SK-N-SH (cell line): Measurements from ENCODE around the gene PRRG3. TPM values are rescaled to one million over a fixed set of nuclear protein-coding genes. Genes with fewer than 3 reads are reported as not detected.

Source experiments
- CTCF ChIA-PET: fragments of 300-600, 350-600 bp; formaldehyde crosslinking; extraction: SDS; loops from one replicate; lab custom pipeline; 2021; lab: Yijun Ruan, JAX
- POLR2A ChIA-PET: fragments of 350-600 bp; sonication (Branson Sonifier 250); formaldehyde crosslinking; extraction: SDS; loops from one replicate; lab custom pipeline; 2020; ENCODE audit warnings: antibody characterized with exemption, inconsistent platforms; lab: Yijun Ruan, JAX
- DNase-seq: peaks from one replicate; pipeline ENCODE4 v3.0.0; 2012
- H2AFZ ChIP-seq: fragments of 200-600 bp; sonication (generic); 2 replicates; pipeline ENCODE4 v1.8.1; 2016; ENCODE audit warnings: antibody characterized with exemption, mild to moderate bottlenecking, low read depth
- H3F3A ChIP-seq: fragments of 200-600 bp; sonication (generic); replicated peaks from 2 replicates; pipeline ENCODE3; 2016; ENCODE audit warnings: antibody characterized with exemption, mild to moderate bottlenecking; ENCODE audit not compliant: insufficient read depth
- H3K27ac ChIP-seq, 2 experiments: fragments of 200-500 bp in 1 of 2; fragments of 200-600 bp in 1 of 2; sonication (Bioruptor generic) in 1 of 2; sonication (generic), shearing (Covaris generic) in 1 of 2; 2 replicates each; pipeline versions ENCODE4 v1.5.1 to v1.6.1; 2014 to 2016; ENCODE audit warnings: low read depth in 2 of 2, inconsistent platforms in 1 of 2, low read length in 1 of 2, mild to moderate bottlenecking in 1 of 2, mixed read lengths in 1 of 2
- H3K27me3 ChIP-seq: fragments of 200-600 bp; sonication (generic), shearing (Covaris generic); 2 replicates; pipeline ENCODE4 v1.6.1; 2016; ENCODE audit warnings: mixed run types; ENCODE audit not compliant: insufficient read depth
- H3K36me3 ChIP-seq, 2 experiments: fragments of 200-500 bp in 1 of 2; fragments of 200-600 bp in 1 of 2; sonication (Bioruptor generic) in 1 of 2; sonication (generic) in 1 of 2; replicated peaks in 1 of 2; 2 replicates each; pipeline versions ENCODE3 to v1.5.1; 2014 to 2016; ENCODE audit warnings: low read length in 1 of 2, mild to moderate bottlenecking in 1 of 2; ENCODE audit not compliant: insufficient read depth in 2 of 2, control insufficient read depth in 1 of 2
- H3K4me1 ChIP-seq, 2 experiments: fragments of 200-500 bp in 1 of 2; fragments of 200-600 bp in 1 of 2; sonication (Bioruptor generic) in 1 of 2; sonication (generic), shearing (Covaris generic) in 1 of 2; 2 replicates each; pipeline versions ENCODE4 v1.5.1 to v1.6.1; 2014 to 2016; ENCODE audit warnings: low read depth in 1 of 2, low read length in 1 of 2, mixed run types in 1 of 2; ENCODE audit not compliant: insufficient read depth in 2 of 2, control insufficient read depth in 1 of 2
- H3K4me2 ChIP-seq: fragments of 200-600 bp; sonication (generic), shearing (Covaris generic); 2 replicates; pipeline ENCODE4 v1.6.1; 2017; ENCODE audit warnings: mixed run types
- H3K4me3 ChIP-seq, 2 experiments: fragments of 200-500 bp in 1 of 2; fragments of 200-600 bp in 1 of 2; sonication (Bioruptor generic) in 1 of 2; sonication (generic), shearing (Covaris generic) in 1 of 2; 2 replicates each; pipeline versions ENCODE4 v1.5.1 to v1.8.1; 2014 to 2016; ENCODE audit warnings: low read depth in 2 of 2, inconsistent platforms in 1 of 2, low read length in 1 of 2, mild to moderate bottlenecking in 1 of 2, mixed read lengths in 1 of 2, moderate library complexity in 1 of 2
- H3K79me2 ChIP-seq: fragments of 200-600 bp; sonication (generic); 2 replicates; pipeline ENCODE4 v1.8.1; 2017; ENCODE audit warnings: mild to moderate bottlenecking; ENCODE audit not compliant: insufficient read depth
- H3K9ac ChIP-seq: fragments of 200-600 bp; sonication (generic); 2 replicates; pipeline ENCODE4 v1.6.1; 2017; ENCODE audit warnings: mixed run types
- H3K9me2 ChIP-seq: fragments of 200-600 bp; sonication (generic); 2 replicates; pipeline ENCODE4 v1.6.1; 2017; ENCODE audit warnings: mixed run types
- H3K9me3 ChIP-seq: fragments of 200-600 bp; sonication (generic); 2 replicates; pipeline ENCODE4 v1.6.1; 2017; ENCODE audit warnings: mixed run types, mild to moderate bottlenecking, moderate library complexity
- H4K20me1 ChIP-seq: fragments of 200-600 bp; sonication (generic); 2 replicates; pipeline ENCODE4 v1.6.1; 2017; ENCODE audit warnings: mild to moderate bottlenecking, mixed run types; ENCODE audit not compliant: insufficient read depth
- FOSL2 ChIP-seq: IDR thresholded peaks from 2 replicates; pipeline ENCODE4 v1.4.0; 2012; ENCODE audit warnings: low read depth, mild to moderate bottlenecking, moderate library complexity, borderline replicate concordance
- MAX ChIP-seq: IDR thresholded peaks from 2 replicates; pipeline ENCODE4 v1.4.0; 2012; ENCODE audit warnings: low read depth
- MXI1 ChIP-seq: IDR thresholded peaks from 2 replicates; pipeline ENCODE4 v1.6.1; 2012; ENCODE audit warnings: mild to moderate bottlenecking, low read depth, low read length, improper control_type of control experiment
- NFIC ChIP-seq: IDR thresholded peaks from 2 replicates; pipeline ENCODE4 v1.4.0; 2012; ENCODE audit warnings: borderline replicate concordance
- POLR2AphosphoS5 ChIP-seq: IDR thresholded peaks from 2 replicates; pipeline ENCODE4 v1.6.1; 2012; ENCODE audit warnings: low read depth, low read length
- RAD21 ChIP-seq: IDR thresholded peaks from 2 replicates; pipeline ENCODE4 v1.6.1; 2012; ENCODE audit warnings: mild to moderate bottlenecking, low read length
- RCOR1 ChIP-seq: fragments of 150-350 bp; IDR thresholded peaks from 2 replicates; pipeline ENCODE4 v1.6.1; 2017; ENCODE audit warnings: antibody characterized with exemption, low read length
- RXRA ChIP-seq: IDR thresholded peaks from 2 replicates; pipeline ENCODE4 v1.4.0; 2012; ENCODE audit warnings: low read depth, mild to moderate bottlenecking, borderline replicate concordance
- SMC3 ChIP-seq: IDR thresholded peaks from 2 replicates; pipeline ENCODE4 v1.6.1; 2012; ENCODE audit warnings: low read depth, low read length, improper control_type of control experiment
- TAF1 ChIP-seq: IDR thresholded peaks from 2 replicates; pipeline ENCODE4 v1.6.1; 2012; ENCODE audit warnings: low read depth, mild to moderate bottlenecking, low read length, moderate library complexity, borderline replicate concordance
- TEAD4 ChIP-seq: IDR thresholded peaks from 2 replicates; pipeline ENCODE4 v1.4.0; 2012; ENCODE audit warnings: mild to moderate bottlenecking, borderline replicate concordance; ENCODE audit not compliant: insufficient read depth
- USF1 ChIP-seq: IDR thresholded peaks from 2 replicates; pipeline ENCODE4 v1.4.0; 2012; ENCODE audit warnings: low read depth, borderline replicate concordance
- YY1 ChIP-seq: IDR thresholded peaks from 2 replicates; pipeline ENCODE4 v1.4.0; 2012; ENCODE audit warnings: low read depth, mild to moderate bottlenecking
- WGBS: methylation state at CpG from one replicate; pipeline ENCODE4 v1.1.6; 2017; ENCODE audit warnings: low lambda C conversion rate; 5-methylcytosine and 5-hydroxymethylcytosine counted together
- polyA plus RNA-seq, 3 experiments: library from polyadenylated mRNA; depleted of rRNA; stranded (reverse); fragments of >200 nt; gene quantifications; 2 replicates each; pipeline ENCODE4 v1.2.3, GENCODE V29; 2012
- TF ChIP-seq, protein P1 (sequence below): fragments of 150-350 bp; IDR thresholded peaks from 2 replicates; pipeline ENCODE4 v1.6.1; 2017; ENCODE audit warnings: antibody characterized with exemption, low read length, low read depth, borderline replicate concordance
- TF ChIP-seq, protein P2 (sequence below): fragments of 150-350 bp; IDR thresholded peaks from 2 replicates; pipeline ENCODE4 v1.6.1; 2016; ENCODE audit warnings: mild to moderate bottlenecking, low read depth, low read length
- TF ChIP-seq, protein P3 (sequence below): IDR thresholded peaks from 2 replicates; pipeline ENCODE4; 2012

Gene PRRG3
- polyA plus RNA-seq, 1 of the 3 experiments (the other 2 are of a cell fraction): not detected

GRCh38 chrX:151753313-151754046 lies 58.2 kb downstream of the PRRG3 start (continued):
- TF ChIP-seq TAF1 (no peak), NFIC (0 out of 2 replicates have a peak, but pooled peaks have one; percentile 24), MXI1 (no peak), RXRA (no peak), MAX (no peak), POLR2AphosphoS5 (no peak), YY1 (no peak), FOSL2 (no peak), RCOR1 (no peak), SMC3 (peak; percentile 70), RAD21 (peak; percentile 74)
- TF ChIP-seq, protein P1, sequence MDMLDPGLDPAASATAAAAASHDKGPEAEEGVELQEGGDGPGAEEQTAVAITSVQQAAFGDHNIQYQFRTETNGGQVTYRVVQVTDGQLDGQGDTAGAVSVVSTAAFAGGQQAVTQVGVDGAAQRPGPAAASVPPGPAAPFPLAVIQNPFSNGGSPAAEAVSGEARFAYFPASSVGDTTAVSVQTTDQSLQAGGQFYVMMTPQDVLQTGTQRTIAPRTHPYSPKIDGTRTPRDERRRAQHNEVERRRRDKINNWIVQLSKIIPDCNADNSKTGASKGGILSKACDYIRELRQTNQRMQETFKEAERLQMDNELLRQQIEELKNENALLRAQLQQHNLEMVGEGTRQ: no peak
- TF ChIP-seq, protein P2, sequence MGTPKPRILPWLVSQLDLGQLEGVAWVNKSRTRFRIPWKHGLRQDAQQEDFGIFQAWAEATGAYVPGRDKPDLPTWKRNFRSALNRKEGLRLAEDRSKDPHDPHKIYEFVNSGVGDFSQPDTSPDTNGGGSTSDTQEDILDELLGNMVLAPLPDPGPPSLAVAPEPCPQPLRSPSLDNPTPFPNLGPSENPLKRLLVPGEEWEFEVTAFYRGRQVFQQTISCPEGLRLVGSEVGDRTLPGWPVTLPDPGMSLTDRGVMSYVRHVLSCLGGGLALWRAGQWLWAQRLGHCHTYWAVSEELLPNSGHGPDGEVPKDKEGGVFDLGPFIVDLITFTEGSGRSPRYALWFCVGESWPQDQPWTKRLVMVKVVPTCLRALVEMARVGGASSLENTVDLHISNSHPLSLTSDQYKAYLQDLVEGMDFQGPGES: no peak

DNA sequence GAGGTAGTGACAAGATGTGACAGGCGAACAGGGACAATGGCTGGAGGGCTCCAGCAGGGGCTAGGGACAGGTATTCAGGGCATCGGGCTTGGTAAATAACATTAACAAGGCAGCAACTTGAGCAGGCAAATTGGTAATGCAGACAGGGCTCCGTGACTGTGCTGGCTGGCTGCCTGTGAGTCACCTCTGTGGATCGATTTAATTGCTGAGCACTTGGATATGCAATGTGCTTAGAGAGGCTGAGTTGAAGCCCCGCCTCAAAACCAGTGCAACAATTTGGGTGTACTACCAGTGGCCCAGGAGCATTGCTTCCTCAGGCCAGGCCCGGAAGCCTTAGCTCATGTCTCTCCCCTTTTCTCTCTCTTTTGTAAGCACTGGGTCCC lies 58.8 kb downstream of the PRRG3 start:
- H4K20me1 ChIP-seq: no peaks in the 10 kb centered on the region
- peak overlapping the region; percentile 47 for H2AFZ ChIP-seq
- no peak overlapping the region for H3K9ac ChIP-seq
- H3K4me1 ChIP-seq: no peaks in the 10 kb centered on the region
- H3K27me3 ChIP-seq: peaks cover 33% of the 10 kb centered on the region; the same call in 1 of the 2 replicates
- H3K36me3 ChIP-seq: no peaks in the 10 kb centered on the region
- no peak for DNase-seq
- TF ChIP-seq FOSL2: 0 out of 2 replicates have a peak, but pooled peaks have one; percentile 19
- TF ChIP-seq, protein P3, sequence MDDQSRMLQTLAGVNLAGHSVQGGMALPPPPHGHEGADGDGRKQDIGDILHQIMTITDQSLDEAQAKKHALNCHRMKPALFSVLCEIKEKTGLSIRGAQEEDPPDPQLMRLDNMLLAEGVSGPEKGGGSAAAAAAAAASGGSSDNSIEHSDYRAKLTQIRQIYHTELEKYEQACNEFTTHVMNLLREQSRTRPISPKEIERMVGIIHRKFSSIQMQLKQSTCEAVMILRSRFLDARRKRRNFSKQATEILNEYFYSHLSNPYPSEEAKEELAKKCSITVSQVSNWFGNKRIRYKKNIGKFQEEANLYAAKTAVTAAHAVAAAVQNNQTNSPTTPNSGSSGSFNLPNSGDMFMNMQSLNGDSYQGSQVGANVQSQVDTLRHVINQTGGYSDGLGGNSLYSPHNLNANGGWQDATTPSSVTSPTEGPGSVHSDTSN: no peak
- peak; percentile 46; the same call in 1 of the 2 replicates for TF ChIP-seq NFIC
- no peak for TF ChIP-seq SMC3
- TF ChIP-seq TEAD4: no peak
- no peak for TF ChIP-seq USF1
- TF ChIP-seq, all 33 proteins: peak for 2
- Histone ChIP-seq H3K79me2 (no peaks in the 10 kb centered on the region), H3K4me2 (peak overlapping the region; percentile 53; the same call in 1 of the 2 replicates), H3K9me3 (no peaks in the 10 kb centered on the region), H3F3A (no peaks in the 10 kb centered on the region), H3K9me2 (no peaks in the 10 kb centered on the region), H3K27ac (no peak overlapping the region), H3K4me3 (0 out of 4 replicates have a peak overlapping the region, but pooled peaks of 1 of the 2 experiments have one; percentile 13)
- 10% methylated on average over 5 of the region's 6 CpGs for WGBS
- ChIA-PET CTCF (interaction anchor here (0.7 to 5.2 kb wide), 17 partner anchors 10 to 1067 kb away, joined by 3 to 55 read pairs (median 4); no protein-coding TSS in a partner anchor), POLR2A (no interaction called here)
